Suprapubic skin (tissue), 4 donors: ENCODE measurements around the gene LRRTM4. TPM values are rescaled to one million over a fixed set of nuclear protein-coding genes. Genes with fewer than 3 reads are reported as not detected.

Source experiments
- DNase-seq, 2 donors: peaks; one replicate each; pipeline ENCODE4 v3.0.0-alpha.2; 2019; ENCODE audit warnings: low spot score in 2 of 2
- H3K27ac ChIP-seq: fragments of 200-600 bp; sonication (generic); one replicate; pipeline ENCODE4 v1.5.1; 2019
- H3K27me3 ChIP-seq: fragments of 200-600 bp; sonication (generic); one replicate; pipeline ENCODE4 v1.5.1; 2019
- H3K36me3 ChIP-seq: fragments of 200-600 bp; sonication (generic); one replicate; pipeline ENCODE4 v1.5.1; 2019
- H3K4me1 ChIP-seq: fragments of 200-600 bp; sonication (generic); one replicate; pipeline ENCODE4 v1.5.1; 2019
- H3K4me3 ChIP-seq: fragments of 200-600 bp; sonication (generic); one replicate; pipeline ENCODE4 v1.5.1; 2019; ENCODE audit warnings: mild to moderate bottlenecking
- H3K9me3 ChIP-seq: fragments of 200-600 bp; sonication (generic); one replicate; pipeline ENCODE4 v1.5.1; 2019
- CTCF ChIP-seq, 2 donors: fragments of 200-600 bp in 1 of 2; fragments of 450-650 bp in 1 of 2; sonication (generic) in 1 of 2; IDR thresholded peaks; one replicate each; pipeline ENCODE4 v1.5.1; 2016 to 2019; ENCODE audit warnings: antibody characterized with exemption in 2 of 2, mild to moderate bottlenecking in 1 of 2, moderate library complexity in 1 of 2
- EP300 ChIP-seq: sonication (generic); formaldehyde crosslinking; IDR thresholded peaks from one replicate; pipeline ENCODE4 v1.6.1; 2017; ENCODE audit warnings: antibody characterized with exemption
- POLR2A ChIP-seq, 2 donors: fragments of 450-650 bp; IDR thresholded peaks; one replicate each; pipeline ENCODE4 v1.6.1; 2017; ENCODE audit warnings: antibody characterized with exemption in 2 of 2, mild to moderate bottlenecking in 2 of 2, moderate library complexity in 2 of 2
- POLR2AphosphoS5 ChIP-seq, 3 donors: sonication (generic); formaldehyde crosslinking; IDR thresholded peaks; one replicate each; pipeline ENCODE4 v1.6.1; 2017; ENCODE audit warnings: antibody characterized with exemption in 3 of 3
- WGBS: methylation state at CpG from one replicate; pipeline ENCODE4 v1.1.5; 2018; 5-methylcytosine and 5-hydroxymethylcytosine counted together
- total RNA-seq, 4 donors: library from RNA; depleted of rRNA; stranded (reverse); fragments of >200 nt; gene quantifications; one replicate each; pipeline ENCODE4 v1.1.0, GENCODE V29; 2016

LRRTM4 gene
- total RNA-seq, 4 donors from 2014 or later: not detected

DNA sequence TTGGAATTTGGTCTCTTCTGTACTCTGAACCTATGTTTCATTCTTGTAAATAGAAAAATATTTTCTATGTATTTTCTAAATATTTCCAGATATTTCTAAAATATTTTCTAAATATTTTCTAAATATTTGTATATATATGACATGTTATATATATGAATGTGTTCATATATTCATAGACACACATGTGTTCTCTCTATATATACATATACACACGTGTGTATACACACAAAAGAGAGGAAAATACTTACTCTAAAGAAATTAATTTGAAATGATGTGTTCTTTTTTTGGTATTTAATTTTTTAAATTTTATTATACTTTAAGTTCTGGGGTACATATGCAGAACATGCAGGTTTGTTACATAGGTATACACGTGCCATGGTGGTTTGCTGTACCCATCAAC is 589.6 kb downstream of the LRRTM4 start:
- no peak for DNase-seq
- Histone ChIP-seq H3K27ac (no peak overlapping the region), H3K9me3 (no peaks in the 10 kb centered on the region), H3K36me3 (no peaks in the 10 kb centered on the region), H3K27me3 (no peaks in the 10 kb centered on the region), H3K4me1 (no peaks in the 10 kb centered on the region), H3K4me3 (no peak overlapping the region)
- 81% methylated on average over 2 of the region's 2 CpGs for WGBS
- TF ChIP-seq EP300: no peak
- TF ChIP-seq CTCF (IDR thresholded peaks at IDR 0.05): no peak
- TF ChIP-seq POLR2AphosphoS5 (IDR thresholded peaks at IDR 0.05): no peak

GRCh38 chr2:76930056-76930744 is 592.0 kb downstream of the LRRTM4 start:
- no peaks in the 10 kb centered on the region for H3K4me1 ChIP-seq
- TF ChIP-seq CTCF (IDR thresholded peaks at IDR 0.05) (no peak), EP300 (no peak), POLR2AphosphoS5 (IDR thresholded peaks at IDR 0.05) (no peak), POLR2A (IDR thresholded peaks at IDR 0.05) (no peak)
- H3K4me3 ChIP-seq: no peak overlapping the region
- DNase-seq: no peak
- no peaks in the 10 kb centered on the region for H3K9me3 ChIP-seq
- 77% methylated on average over 8 of the region's 8 CpGs for WGBS
- no peak overlapping the region for H3K27ac ChIP-seq
- H3K27me3 ChIP-seq: no peaks in the 10 kb centered on the region
- no peaks in the 10 kb centered on the region for H3K36me3 ChIP-seq

DNA sequence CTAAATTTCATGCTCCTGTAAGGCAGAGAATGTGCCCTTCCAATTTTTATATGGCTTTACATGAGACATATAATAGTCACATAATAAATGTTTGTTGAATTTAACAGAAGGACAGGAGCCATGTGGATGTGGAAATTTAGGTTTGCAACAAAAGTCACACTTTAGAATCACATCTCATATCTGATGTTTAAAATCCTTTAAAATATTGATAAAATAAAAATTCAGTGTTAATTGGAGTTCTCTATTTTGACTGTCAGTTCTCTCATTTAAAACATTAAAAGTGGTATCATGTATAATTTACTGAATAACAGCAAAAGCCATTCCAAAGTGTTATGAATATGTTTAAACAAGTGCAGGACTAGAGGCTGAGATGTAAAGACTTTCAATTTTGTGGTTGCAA is 594.1 kb downstream of the LRRTM4 start:
- Histone ChIP-seq H3K27ac (no peak overlapping the region), H3K9me3 (no peaks in the 10 kb centered on the region), H3K4me3 (no peak overlapping the region), H3K4me1 (no peaks in the 10 kb centered on the region), H3K27me3 (no peaks in the 10 kb centered on the region), H3K36me3 (no peaks in the 10 kb centered on the region)
- TF ChIP-seq EP300: no peak
- no peak for TF ChIP-seq POLR2A (IDR thresholded peaks at IDR 0.05)
- TF ChIP-seq CTCF (IDR thresholded peaks at IDR 0.05): no peak
- no peak for TF ChIP-seq POLR2AphosphoS5 (IDR thresholded peaks at IDR 0.05)
- no peak for DNase-seq

DNA sequence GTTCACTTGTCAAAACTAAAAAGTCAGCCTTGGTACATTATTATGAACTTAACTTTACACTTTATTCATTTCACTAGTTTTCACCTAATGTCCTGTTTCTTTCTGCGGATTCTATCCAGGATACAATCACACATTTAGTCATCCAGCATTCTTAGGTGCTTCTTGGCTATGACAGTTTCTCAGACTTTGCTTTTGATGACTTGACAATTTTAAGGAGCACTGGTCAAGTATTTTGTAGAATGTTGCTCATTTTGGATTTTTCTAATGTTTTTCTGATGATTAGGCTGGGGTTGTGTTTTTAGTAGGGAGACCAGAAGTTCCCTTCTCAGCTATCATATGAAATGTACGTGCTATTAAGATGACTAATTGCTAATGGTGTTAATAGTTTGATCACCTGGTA is 601.2 kb downstream of the LRRTM4 start:
- DNase-seq: no peak
- H3K4me3 ChIP-seq: no peak overlapping the region
- WGBS: 92% methylated on average over 2 of the region's 2 CpGs

DNA sequence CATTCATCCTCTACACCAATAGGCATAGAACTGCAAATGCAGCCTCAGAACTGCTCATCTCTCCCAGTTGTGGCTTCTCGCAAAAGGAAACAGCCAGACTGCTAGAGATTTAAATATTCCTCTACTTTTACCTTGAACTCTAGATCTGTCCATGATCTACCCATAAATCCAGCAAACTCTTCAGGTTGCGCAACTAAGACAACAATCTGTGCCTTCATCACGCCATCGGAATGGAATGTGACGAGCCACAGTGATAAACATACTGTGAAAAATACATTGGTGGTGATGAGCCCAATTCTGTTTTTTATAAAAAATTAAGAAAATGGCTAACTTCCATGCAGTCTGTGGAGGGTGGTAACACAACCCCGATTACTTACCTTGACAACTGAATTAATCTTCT is 626.7 kb downstream of the LRRTM4 start:
- Histone ChIP-seq H3K4me1 (no peaks in the 10 kb centered on the region), H3K4me3 (no peak overlapping the region), H3K27ac (no peak overlapping the region), H3K9me3 (no peaks in the 10 kb centered on the region), H3K27me3 (no peaks in the 10 kb centered on the region), H3K36me3 (no peaks in the 10 kb centered on the region)
- WGBS: 53% methylated on average over 6 of the region's 6 CpGs
- no peak for DNase-seq
- TF ChIP-seq EP300: no peak
- no peak for TF ChIP-seq POLR2A (IDR thresholded peaks at IDR 0.05)
- no peak for TF ChIP-seq CTCF (IDR thresholded peaks at IDR 0.05)
- TF ChIP-seq POLR2AphosphoS5 (IDR thresholded peaks at IDR 0.05): no peak

More for the DNA sequence above, 601.2 kb downstream of the LRRTM4 start:
- no peak for TF ChIP-seq POLR2A (IDR thresholded peaks at IDR 0.05)
- no peak for TF ChIP-seq POLR2AphosphoS5 (IDR thresholded peaks at IDR 0.05)
- TF ChIP-seq EP300: no peak
- TF ChIP-seq CTCF (IDR thresholded peaks at IDR 0.05): no peak
- H3K9me3 ChIP-seq: no peaks in the 10 kb centered on the region
- H3K4me1 ChIP-seq: no peaks in the 10 kb centered on the region
- H3K36me3 ChIP-seq: no peaks in the 10 kb centered on the region
- no peak overlapping the region for H3K27ac ChIP-seq
- no peaks in the 10 kb centered on the region for H3K27me3 ChIP-seq
